ENCODE results near the gene PDE4D.

- TF ChIP-seq SIN3A (IDR thresholded peaks at IDR 0.05; ENCODE audit: borderline replicate concordance, insufficient read depth, low read length) (no peak), TAF1 (IDR thresholded peaks at IDR 0.05; ENCODE audit: borderline replicate concordance, insufficient read depth, low read length) (no peak), POLR2AphosphoS5 (IDR thresholded peaks at IDR 0.05; ENCODE audit: low read depth, low read length) (no peak), REST (IDR thresholded peaks at IDR 0.05; ENCODE audit: insufficient read depth in 1 of 2, low read depth in 2 of 2, low read length in 2 of 2) (no peak)
Measured at GRCh38 chr5:59772757-59773156, 120.8 kb downstream of the PDE4D start.
